Mucosa of descending colon (tissue), 3 donors: ENCODE data around the gene HMG20A. TPM values are rescaled to one million over a fixed set of nuclear protein-coding genes. Genes with fewer than 3 reads are reported as not detected.

Experiments used
- ATAC-seq: fragments of 200-7000 bp; cut with Tn5 transposase; one replicate; pipeline ENCODE4 v1.9.1; 2020; ENCODE audit warnings: mild to moderate bottlenecking, moderate library complexity
- DNase-seq, 3 donors: peaks; one replicate each; pipeline ENCODE4 v3.0.0-alpha.2; 2020
- H3K36me3 ChIP-seq: fragments of 200-600 bp; one replicate; pipeline ENCODE4 v1.8.0; 2021; ENCODE audit warnings: low read depth, mild to moderate bottlenecking
- H3K4me1 ChIP-seq: fragments of 200-600 bp; one replicate; pipeline ENCODE4 v1.8.0; 2021; ENCODE audit warnings: low read depth, mild to moderate bottlenecking
- H3K4me3 ChIP-seq: fragments of 200-600 bp; one replicate; pipeline ENCODE4 v1.8.0; 2021; ENCODE audit warnings: mild to moderate bottlenecking
- H3K9me3 ChIP-seq: fragments of 200-600 bp; one replicate; pipeline ENCODE4 v1.8.0; 2021; ENCODE audit warnings: mild to moderate bottlenecking
- intact Hi-C, 2 donors: fragments of 100-400 bp; cut with DNase I in 1 of 2; cut with micrococcal nuclease in 1 of 2; formaldehyde crosslinking; loops; one replicate each; pipeline versions ENCODE4 v1.11.0 to v1.11.1; 2022; cut with DNase I, micrococcal nuclease
- total RNA-seq, 3 donors: library from RNA; stranded (reverse); fragmentation: NEBNext Ultra II Directional in 2 of 3; extraction: Animal tissue kit (Norgen Biotek cat#: 25700) in 2 of 3; gene quantifications; one replicate each; pipeline versions ENCODE4 v1.2.1 to v1.2.4, GENCODE V29; 2021 to 2023
- TF ChIP-seq, protein P1 (sequence below): fragments of 200-600 bp; IDR thresholded peaks from one replicate; pipeline ENCODE4 v1.8.0; 2022; ENCODE audit warnings: antibody characterized with exemption, mild to moderate bottlenecking
- donor health status: DM: no; HTN: no; CAD: no; lungs with moderate emphysema.
- donor health status: DM: no; HTN: no; CAD: no.
- donor health status: DM: no; HTN: yes; CAD: no.

HMG20A gene
- total RNA-seq, 3 donors from 2014 or later: 27.5 to 37.1 (median 34.7) TPM

DNA sequence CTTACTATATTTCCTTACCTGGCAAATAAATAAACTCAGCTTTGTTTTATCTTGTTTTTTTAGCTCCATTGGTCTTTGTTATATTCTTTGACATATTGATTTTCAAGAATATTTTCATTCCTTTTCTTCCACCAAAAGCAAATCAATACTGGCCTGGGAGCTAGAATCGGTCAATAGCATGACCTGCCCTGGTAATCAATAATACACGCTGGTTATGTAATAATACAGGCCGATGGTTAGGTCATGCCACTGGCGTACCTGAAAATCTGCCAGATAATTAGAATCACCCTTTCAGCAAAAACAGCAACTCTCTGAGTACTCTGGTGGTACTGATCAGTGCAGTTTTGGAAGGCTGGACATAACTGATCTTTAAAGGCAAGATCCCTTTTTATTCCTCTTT lies 40.7 kb upstream of the HMG20A start:
- intact Hi-C loops: no loop called here
- Histone ChIP-seq H3K4me3 (no peak overlapping the region), H3K36me3 (no peaks in the 10 kb centered on the region), H3K9me3 (no peaks in the 10 kb centered on the region), H3K4me1 (no peaks in the 10 kb centered on the region)
- TF ChIP-seq, protein P1, sequence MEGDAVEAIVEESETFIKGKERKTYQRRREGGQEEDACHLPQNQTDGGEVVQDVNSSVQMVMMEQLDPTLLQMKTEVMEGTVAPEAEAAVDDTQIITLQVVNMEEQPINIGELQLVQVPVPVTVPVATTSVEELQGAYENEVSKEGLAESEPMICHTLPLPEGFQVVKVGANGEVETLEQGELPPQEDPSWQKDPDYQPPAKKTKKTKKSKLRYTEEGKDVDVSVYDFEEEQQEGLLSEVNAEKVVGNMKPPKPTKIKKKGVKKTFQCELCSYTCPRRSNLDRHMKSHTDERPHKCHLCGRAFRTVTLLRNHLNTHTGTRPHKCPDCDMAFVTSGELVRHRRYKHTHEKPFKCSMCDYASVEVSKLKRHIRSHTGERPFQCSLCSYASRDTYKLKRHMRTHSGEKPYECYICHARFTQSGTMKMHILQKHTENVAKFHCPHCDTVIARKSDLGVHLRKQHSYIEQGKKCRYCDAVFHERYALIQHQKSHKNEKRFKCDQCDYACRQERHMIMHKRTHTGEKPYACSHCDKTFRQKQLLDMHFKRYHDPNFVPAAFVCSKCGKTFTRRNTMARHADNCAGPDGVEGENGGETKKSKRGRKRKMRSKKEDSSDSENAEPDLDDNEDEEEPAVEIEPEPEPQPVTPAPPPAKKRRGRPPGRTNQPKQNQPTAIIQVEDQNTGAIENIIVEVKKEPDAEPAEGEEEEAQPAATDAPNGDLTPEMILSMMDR: no peak
- ATAC-seq (no peak), DNase-seq (no peak)

DNA sequence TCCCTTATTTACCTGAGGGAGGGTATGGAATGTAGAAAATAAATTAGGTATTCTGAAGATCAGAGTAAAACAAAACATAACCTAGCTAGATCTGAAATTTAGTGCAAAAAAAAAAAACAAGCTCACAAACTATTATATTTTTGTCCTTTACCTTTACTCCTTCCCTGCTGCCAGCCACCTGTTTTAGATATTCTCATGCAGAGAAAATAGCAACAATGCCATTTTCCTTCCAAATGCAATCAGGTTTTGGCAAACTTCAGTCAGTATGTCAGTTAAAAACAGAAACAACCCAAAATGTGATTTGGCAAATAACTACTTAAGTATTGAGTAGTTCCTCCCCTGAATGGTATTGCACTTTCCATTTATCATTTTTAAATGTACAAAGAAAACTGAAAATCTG lies 36.6 kb upstream of the HMG20A start:
- Histone ChIP-seq H3K36me3 (no peaks in the 10 kb centered on the region), H3K4me3 (no peak overlapping the region), H3K9me3 (no peaks in the 10 kb centered on the region), H3K4me1 (no peaks in the 10 kb centered on the region)
- no peak for ATAC-seq
- no peak for DNase-seq
- intact Hi-C loops: no loop called here
- TF ChIP-seq, protein P1: no peak

DNA sequence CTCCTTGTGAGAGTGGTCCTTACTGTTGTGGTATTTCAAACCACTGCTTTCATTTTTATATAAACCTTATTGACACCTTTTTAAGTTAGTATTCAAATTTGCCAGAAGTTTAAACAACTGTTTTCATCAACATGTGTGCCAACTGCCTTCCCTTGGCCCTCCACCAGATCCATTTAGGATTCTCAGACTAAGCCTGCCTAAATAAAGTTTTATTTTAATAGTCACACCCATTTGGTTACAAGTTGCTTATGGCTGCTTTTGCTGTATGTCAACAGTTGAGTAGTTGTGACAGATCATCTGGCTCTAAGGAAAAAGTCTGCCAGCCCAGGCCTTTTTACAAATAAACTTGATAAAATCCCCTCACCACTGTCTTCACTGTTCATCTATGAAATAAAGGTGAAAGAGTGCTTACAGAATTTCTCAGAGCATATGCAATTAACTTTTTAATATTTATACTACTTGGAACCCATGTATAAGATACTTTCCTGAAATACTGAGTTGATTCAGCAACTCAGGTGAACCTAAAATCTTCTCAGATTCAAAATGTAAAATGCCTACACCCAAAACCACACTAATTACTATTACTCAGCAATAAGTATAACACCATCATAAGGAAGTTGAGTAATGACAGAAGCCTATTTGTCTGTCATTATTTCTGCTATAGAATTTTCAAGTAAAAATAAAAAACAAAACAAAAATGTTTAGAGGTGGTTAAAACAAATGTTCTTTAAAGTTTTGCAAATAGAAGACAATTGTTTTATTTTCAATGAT lies 35.9 kb upstream of the HMG20A start:
- ATAC-seq (no peak), DNase-seq (no peak)
- TF ChIP-seq, protein P1: no peak
- no peak overlapping the region for H3K4me3 ChIP-seq
- H3K36me3 ChIP-seq: no peaks in the 10 kb centered on the region
- intact Hi-C loops: no loop called here
- H3K9me3 ChIP-seq: no peaks in the 10 kb centered on the region
- no peaks in the 10 kb centered on the region for H3K4me1 ChIP-seq

DNA sequence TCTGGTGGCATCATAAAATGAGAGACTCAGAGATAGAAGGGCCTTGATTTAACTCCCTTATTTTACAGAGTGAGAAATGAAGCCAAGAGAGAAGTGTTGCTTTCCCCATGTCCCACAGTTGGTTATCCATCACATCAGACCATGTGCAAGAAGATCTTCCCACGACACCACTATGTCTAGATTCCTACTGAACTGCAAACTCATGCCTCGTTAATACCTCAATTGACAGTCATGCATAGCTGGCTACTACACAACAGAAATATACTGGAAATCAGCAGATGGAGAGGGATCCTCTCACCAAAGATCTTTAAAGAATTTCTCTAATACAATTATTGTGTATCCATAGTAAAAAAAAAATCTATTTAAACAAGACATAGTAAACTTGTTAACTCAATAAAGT lies 34.1 kb upstream of the HMG20A start:
- intact Hi-C loops: no loop called here
- TF ChIP-seq, protein P1: no peak
- Histone ChIP-seq H3K4me3 (no peak overlapping the region), H3K9me3 (no peaks in the 10 kb centered on the region), H3K4me1 (no peaks in the 10 kb centered on the region), H3K36me3 (no peaks in the 10 kb centered on the region)
- DNase-seq (no peak), ATAC-seq (no peak)

DNA sequence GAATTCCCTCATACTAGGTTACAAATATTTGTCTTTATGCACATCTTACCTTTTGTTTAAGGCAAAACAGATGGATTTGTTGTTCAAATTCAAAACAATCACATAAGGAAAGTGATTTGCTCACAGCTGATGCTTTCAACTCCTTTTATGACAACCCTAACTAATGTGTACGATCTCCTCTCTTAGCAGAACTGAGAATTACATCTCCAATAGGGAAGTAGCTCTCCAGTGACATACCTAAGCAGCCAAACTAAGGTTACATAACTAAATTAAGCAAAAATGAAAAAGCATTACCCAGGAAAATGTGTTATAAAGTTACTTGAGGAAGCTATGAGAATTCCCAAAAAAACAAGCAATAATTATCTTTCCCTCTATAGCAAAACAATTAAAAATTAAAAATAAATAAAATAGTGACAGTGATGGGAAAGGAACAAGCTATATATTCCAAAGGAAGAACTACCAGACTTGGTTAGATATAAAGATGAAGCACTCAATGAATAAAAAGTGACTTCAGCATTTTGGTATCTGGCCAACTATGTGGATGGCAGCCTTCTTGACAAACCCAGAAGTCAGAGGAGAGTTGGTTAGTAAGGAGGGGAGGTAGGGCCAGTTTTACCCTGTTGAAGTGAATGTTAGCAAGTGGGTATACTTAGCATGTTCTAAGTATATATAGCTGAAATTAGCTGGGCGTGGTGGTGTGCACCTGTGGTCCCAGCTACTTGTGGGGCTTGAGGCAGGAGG lies 33.2 kb upstream of the HMG20A start:
- TF ChIP-seq, protein P1: no peak
- ATAC-seq (no peak), DNase-seq (no peak)
- Histone ChIP-seq H3K4me1 (no peaks in the 10 kb centered on the region), H3K9me3 (no peaks in the 10 kb centered on the region), H3K36me3 (no peaks in the 10 kb centered on the region), H3K4me3 (no peak overlapping the region)
- intact Hi-C loops: no loop called here
